HK-2 (cell line): ENCODE data around the gene ZNF326.
"Not testable (repeated sequence)": the region's sequence is repeated elsewhere in the genome, so short reads cannot be mapped to it uniquely, and the experiment has no call there.

ENCODE experiments used
- DNase-seq: peaks from one replicate; pipeline ENCODE4 v3.0.0-alpha.2; 2018; ENCODE audit not compliant: unreplicated experiment

Gene ZNF326

GRCh38 chr1:89997152-89997551 is 2.2 kb downstream of the ZNF326 start:
- DNase-seq = not testable (repeated sequence)

- no peak for DNase-seq
Observed at GRCh38 chr1:89998306-89998705, 3.4 kb downstream of the ZNF326 start.

- DNase-seq = no peak
Observed at GRCh38 chr1:89999208-89999607, 4.3 kb downstream of the ZNF326 start.

DNA sequence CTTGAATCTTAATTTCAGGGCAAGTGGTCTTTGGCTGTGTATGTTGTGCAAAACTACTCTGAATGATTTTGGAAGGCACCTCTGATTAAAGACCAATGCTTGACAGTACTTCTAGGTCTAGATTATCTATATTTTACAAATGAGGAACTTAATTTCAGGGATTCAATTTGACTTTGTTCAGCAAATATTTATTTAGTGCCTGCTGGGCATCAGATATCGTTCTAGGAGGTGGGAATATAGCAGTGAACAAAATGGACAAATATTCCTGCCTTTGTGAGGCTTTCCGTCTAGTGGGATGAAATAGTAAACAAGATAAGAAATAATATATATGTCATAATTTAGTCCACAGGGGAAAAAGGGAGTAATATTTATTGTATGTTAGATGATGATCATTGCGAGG is 4.7 kb downstream of the ZNF326 start:
- no peak for DNase-seq

DNA sequence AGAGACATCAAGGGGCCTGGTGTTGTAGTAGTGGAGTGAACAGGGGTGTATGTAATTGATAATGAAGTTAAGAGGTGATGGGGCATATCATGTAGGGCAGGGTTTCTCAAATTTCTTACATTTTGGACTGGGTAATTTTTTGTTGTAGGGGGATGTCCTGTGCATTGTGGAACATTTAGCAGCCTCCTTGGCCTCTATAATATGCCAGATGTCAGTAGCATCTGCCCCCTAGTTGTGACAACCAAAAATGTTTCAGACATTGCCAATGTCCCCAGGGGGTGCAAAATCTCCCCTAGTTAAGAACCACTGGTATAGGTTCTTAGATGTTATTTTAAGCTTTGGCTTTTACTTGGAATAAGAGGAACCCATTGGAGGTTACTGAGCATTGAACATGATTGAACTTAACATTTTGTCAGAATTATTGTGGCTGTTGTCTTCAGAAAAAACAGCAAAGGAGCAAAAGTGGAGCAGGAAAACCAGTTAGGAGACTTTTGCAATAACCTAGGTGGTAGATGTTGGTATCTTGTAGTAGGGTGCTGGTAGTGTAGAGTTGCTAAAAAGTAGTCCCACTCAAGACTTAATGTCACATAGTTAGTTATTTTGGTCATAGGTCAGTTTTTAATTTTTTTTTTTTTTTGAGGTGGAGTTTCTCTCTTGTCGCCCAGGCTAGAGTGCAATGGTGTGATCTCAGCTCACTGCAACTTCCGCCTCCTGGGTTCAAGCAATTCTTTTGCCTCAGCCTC is 6.2 kb downstream of the ZNF326 start:
- no peak for DNase-seq

- no peak for DNase-seq
Observed at GRCh38 chr1:90007979-90008404, 13.1 kb downstream of the ZNF326 start.

GRCh38 chr1:90012300-90012699 is 17.4 kb downstream of the ZNF326 start:
- DNase-seq = no peak

- no peak for DNase-seq
Observed at GRCh38 chr1:90023691-90024090, 28.8 kb downstream of the ZNF326 start.

DNA sequence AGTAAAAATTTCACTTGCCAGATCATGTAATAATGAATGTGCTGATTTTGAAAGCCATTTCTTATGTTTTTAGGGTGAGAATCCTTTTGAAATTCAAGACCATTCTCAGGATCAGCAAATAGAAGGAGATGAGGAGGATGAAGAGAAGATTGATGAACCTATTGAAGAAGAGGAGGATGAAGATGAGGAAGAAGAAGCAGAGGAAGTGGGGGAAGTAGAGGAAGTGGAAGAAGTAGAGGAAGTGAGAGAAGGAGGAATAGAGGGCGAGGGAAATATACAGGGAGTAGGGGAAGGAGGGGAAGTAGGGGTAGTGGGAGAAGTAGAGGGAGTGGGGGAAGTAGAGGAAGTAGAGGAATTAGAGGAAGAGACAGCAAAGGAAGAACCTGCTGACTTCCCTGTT is 32.4 kb downstream of the ZNF326 start:
- DNase-seq = no peak

DNA sequence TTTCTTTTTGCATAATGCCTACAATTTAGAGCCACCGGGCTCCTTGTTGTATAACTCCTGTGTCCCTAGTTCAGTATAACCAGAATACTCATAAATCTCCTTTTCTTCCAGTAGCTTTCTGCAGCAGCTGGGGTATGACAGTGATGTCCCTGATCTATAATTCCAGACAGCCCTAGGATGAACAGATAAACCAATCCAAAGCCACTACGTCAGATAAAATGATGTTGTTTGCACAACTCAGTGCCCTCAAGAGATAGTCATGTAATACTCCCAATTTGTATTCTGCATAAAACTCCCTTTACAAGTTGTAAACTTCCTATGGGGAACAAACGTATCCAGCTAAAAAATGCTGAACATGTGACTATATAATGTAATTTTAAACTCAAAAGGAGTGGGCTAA is 44.7 kb downstream of the ZNF326 start:
- no peak for DNase-seq

DNA sequence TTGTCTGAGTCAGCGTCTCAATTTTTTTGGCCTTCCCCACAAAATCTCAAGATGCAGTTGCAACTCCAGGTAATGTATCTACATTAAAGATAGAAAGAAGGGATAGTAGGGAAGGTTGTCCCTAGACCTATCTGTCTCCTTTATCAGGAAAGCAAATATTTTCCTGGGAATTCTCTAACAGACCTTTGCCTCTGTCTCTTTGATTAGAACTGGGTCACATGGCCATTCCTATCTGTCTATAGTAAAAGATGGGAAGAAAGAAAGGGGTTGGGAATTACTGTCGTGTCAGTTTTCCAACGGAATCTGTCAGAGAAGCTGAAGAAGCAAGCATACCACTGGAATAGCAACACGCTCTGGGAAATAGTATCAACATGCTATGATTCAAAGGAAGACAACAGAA is 48.7 kb downstream of the ZNF326 start:
- no peak for DNase-seq

GRCh38 chr1:90044346-90044745 is 49.4 kb downstream of the ZNF326 start:
- peak; percentile 19 for DNase-seq

DNA sequence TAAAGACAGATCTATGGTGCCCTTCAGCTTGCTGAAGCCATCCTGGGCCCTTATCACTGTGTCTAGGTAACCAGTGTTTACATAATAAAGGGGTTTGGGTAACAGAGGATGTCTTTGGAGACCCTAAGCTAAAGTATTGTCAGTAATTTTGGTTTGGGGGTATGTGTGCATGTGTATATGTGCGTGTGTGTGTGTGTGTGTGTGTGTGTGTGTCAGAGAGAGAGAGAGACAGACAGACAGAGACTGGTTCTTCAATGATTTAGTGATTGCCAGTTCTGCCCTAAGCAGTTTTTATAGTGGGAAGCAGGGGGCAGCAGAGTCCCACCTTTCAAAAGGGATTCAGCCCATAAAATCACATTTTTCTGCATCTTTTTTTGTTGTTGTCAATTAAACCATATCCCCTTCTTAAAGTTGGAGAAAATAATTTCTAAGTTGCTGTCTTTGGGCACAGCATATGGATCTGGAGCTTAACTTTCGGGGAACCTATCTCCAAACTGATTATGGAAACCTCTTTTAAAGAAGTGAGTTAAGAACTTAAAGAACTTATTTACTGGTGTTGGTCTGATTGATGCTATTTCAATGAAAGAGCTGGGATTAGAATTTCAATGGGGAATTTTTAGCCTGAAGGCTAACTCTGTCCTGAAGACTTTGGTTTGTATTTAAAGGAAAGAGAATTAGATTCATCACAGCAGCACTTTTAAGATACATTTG is 51.1 kb downstream of the ZNF326 start:
- DNase-seq = peak; percentile 8

DNA sequence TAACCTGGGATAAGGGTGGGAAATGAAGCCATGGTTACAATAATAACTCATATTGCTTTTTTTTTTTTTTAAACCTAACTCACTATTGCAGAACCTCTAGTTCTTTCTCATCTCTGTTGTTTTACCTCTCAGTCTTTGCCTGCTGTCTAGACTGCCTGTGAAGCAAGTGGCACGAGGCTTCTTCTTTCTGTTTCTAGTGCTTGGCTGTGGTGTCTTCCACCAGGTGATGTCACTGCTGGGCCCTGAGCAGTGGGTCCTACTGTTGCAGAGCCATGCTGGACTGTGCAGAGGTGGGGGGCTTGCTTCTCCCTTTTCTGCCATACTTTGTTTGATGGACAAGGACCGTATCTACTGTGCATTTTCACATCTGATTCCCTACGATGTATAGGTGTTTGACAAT is 51.7 kb downstream of the ZNF326 start:
- DNase-seq = no peak

DNA sequence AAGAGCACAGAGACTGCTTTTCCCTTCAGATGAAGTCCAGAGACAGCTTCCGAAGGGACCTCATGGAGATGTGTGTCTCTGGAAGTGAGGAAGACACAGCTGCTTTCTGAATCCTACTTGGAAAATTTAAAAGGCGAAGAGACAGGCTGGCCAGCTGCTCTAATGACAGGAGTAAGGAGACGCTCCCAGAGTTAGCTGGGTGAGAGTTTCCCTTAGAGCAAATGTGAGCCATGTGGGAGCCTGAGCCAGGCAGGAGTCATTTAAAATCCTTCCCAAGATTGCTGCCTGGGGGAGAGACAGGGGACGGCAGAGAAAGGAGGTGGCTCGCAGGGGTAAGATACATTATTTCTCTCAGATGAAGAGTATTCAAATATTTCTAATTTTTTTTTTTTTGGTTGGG is 53.1 kb downstream of the ZNF326 start:
- no peak for DNase-seq

GRCh38 chr1:90062700-90063643 is 68.1 kb downstream of the ZNF326 start:
- not testable (repeated sequence) for DNase-seq

GRCh38 chr1:90064109-90064508 is 69.2 kb downstream of the ZNF326 start:
- not testable (repeated sequence) for DNase-seq

DNA sequence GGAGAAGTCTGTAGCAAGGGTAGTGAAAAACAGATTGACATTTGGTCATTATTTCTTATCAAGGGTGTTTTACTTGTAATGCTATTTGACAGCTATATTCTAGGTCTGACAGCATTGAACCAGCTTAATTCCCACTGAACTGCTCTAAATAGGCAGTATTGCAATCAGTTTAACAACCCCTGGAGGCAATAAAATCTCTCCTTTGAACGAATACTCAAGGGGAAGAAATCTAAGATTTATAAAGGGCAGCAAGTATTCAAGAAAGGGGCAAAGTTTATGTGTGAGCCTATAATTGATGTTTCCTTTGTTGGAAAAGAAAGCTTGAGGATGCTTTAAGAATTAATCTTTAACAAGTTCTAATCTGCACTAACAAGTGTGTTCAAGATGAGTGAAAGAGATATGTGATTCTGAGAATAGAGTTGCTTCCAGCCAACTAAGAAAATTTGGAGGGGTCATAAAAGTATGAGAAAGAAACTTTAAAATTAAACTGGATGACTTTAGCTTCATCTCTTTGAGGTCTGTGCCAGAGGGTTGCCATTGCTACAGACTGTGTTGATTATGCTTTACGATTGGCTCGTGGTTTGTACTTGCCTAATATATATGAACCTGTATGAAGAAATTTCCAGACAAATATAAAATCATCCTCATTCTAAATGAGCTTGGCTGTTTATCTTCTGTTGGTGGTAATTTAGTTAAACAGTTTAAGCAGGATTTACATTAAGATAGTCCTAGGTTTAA is 72.5 kb downstream of the ZNF326 start:
- no peak for DNase-seq

GRCh38 chr1:90068611-90069280 is 73.8 kb downstream of the ZNF326 start:
- no peak for DNase-seq

- DNase-seq = no peak
Observed at GRCh38 chr1:90074137-90074536, 79.2 kb downstream of the ZNF326 start.

- DNase-seq = no peak
Observed at GRCh38 chr1:90074566-90074965, 79.7 kb downstream of the ZNF326 start.
